ENCODE measurements around the gene METTL5.

METTL5 gene

GRCh38 chr2:169761970-169762292, 62.8 kb downstream of the METTL5 start:
- TF ChIP-seq, protein P1, sequence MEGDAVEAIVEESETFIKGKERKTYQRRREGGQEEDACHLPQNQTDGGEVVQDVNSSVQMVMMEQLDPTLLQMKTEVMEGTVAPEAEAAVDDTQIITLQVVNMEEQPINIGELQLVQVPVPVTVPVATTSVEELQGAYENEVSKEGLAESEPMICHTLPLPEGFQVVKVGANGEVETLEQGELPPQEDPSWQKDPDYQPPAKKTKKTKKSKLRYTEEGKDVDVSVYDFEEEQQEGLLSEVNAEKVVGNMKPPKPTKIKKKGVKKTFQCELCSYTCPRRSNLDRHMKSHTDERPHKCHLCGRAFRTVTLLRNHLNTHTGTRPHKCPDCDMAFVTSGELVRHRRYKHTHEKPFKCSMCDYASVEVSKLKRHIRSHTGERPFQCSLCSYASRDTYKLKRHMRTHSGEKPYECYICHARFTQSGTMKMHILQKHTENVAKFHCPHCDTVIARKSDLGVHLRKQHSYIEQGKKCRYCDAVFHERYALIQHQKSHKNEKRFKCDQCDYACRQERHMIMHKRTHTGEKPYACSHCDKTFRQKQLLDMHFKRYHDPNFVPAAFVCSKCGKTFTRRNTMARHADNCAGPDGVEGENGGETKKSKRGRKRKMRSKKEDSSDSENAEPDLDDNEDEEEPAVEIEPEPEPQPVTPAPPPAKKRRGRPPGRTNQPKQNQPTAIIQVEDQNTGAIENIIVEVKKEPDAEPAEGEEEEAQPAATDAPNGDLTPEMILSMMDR (IDR thresholded peaks at IDR 0.05; ENCODE audit: low read depth, low read length, missing control alignments) = no peak
- in situ Hi-C loops (cut with HindIII; ENCODE audit: low sequenced_read_pairs) = no loop called here
- no peak overlapping the region for H3K4me3 ChIP-seq (ENCODE audit: low read depth, low read length)
- DNase-seq (ENCODE audit: low read depth) = no peak

Measured in astrocyte of the cerebellum (primary cell).